Measurements from ENCODE around the gene ADGRA3.

ADGRA3 gene

GRCh38 chr4:22471419-22471818, 44.4 kb downstream of the ADGRA3 start:
- Histone ChIP-seq H3K4me1 (ENCODE audit: control insufficient read depth, insufficient read depth, low read length, unreplicated experiment) (peaks cover 19% of the 10 kb centered on the region), H3K36me3 (ENCODE audit: insufficient read depth, low read length) (no peaks in the 10 kb centered on the region), H3K4me3 (ENCODE audit: low read depth, low read length) (no peak overlapping the region), H3K27me3 (ENCODE audit: insufficient read depth, low read length) (no peaks in the 10 kb centered on the region), H2AFZ (ENCODE audit: low read length, unreplicated experiment) (no peak overlapping the region), H3K79me2 (ENCODE audit: control insufficient read depth, insufficient read depth, low read length, unreplicated experiment) (peaks cover 4% of the 10 kb centered on the region), H3K27ac (ENCODE audit: low read depth, low read length) (no peak overlapping the region)

DNA sequence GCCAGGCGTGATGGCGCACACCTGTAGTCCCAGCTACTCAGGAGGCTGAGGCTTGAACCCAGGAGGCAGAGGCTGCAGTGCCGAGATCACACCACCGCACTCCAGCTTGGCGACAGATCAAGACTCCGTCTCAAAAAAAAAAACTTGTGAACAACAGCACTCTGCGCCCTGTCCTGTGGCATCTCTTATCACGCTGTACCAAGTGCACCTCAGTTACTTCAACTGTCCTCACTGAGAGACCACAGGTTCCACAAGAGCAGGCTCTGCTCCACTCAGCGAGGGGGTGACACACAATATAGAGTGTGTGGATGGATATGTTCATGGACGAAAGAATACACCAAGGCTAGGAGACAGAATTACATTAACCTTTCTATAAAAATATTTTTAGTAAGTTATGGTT, 49.3 kb downstream of the ADGRA3 start:
- Histone ChIP-seq H3K4me3 (ENCODE audit: low read depth, low read length) (no peak overlapping the region), H3K36me3 (ENCODE audit: insufficient read depth, low read length) (no peaks in the 10 kb centered on the region), H2AFZ (ENCODE audit: low read length, unreplicated experiment) (no peak overlapping the region), H3K4me1 (ENCODE audit: control insufficient read depth, insufficient read depth, low read length, unreplicated experiment) (no peaks in the 10 kb centered on the region), H3K27ac (ENCODE audit: low read depth, low read length) (no peak overlapping the region), H3K27me3 (ENCODE audit: insufficient read depth, low read length) (no peaks in the 10 kb centered on the region), H3K79me2 (ENCODE audit: control insufficient read depth, insufficient read depth, low read length, unreplicated experiment) (no peaks in the 10 kb centered on the region)

GRCh38 chr4:22465996-22466395, 49.9 kb downstream of the ADGRA3 start:
- Histone ChIP-seq H3K4me3 (ENCODE audit: low read depth, low read length) (no peak overlapping the region), H3K27ac (ENCODE audit: low read depth, low read length) (no peak overlapping the region), H3K36me3 (ENCODE audit: insufficient read depth, low read length) (no peaks in the 10 kb centered on the region), H3K27me3 (ENCODE audit: insufficient read depth, low read length) (no peaks in the 10 kb centered on the region), H3K79me2 (ENCODE audit: control insufficient read depth, insufficient read depth, low read length, unreplicated experiment) (no peaks in the 10 kb centered on the region), H3K4me1 (ENCODE audit: control insufficient read depth, insufficient read depth, low read length, unreplicated experiment) (no peaks in the 10 kb centered on the region), H2AFZ (ENCODE audit: low read length, unreplicated experiment) (no peak overlapping the region)

DNA sequence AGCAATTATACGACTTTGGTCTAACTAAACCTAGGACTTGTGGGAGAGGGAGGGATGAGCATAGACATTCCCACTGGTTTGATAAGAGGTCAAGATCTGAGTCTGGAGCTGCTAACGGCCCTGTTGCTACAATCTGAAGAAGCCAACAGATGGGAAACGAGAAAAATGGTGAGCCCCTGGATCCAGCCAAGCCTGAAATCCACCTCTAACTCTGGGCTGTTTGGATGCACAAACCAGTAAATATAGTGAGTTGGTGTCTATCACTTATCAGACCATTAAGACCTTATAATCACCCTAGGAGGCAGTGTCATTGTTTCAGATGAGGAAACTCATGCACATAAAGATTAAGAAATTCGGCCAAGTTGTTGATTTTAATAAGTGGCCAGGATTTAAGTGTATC, 50.5 kb downstream of the ADGRA3 start:
- Histone ChIP-seq H3K27me3 (ENCODE audit: insufficient read depth, low read length) (no peaks in the 10 kb centered on the region), H3K4me1 (ENCODE audit: control insufficient read depth, insufficient read depth, low read length, unreplicated experiment) (no peaks in the 10 kb centered on the region), H2AFZ (ENCODE audit: low read length, unreplicated experiment) (no peak overlapping the region), H3K4me3 (ENCODE audit: low read depth, low read length) (no peak overlapping the region), H3K36me3 (ENCODE audit: insufficient read depth, low read length) (no peaks in the 10 kb centered on the region), H3K27ac (ENCODE audit: low read depth, low read length) (no peak overlapping the region), H3K79me2 (ENCODE audit: control insufficient read depth, insufficient read depth, low read length, unreplicated experiment) (no peaks in the 10 kb centered on the region)

DNA sequence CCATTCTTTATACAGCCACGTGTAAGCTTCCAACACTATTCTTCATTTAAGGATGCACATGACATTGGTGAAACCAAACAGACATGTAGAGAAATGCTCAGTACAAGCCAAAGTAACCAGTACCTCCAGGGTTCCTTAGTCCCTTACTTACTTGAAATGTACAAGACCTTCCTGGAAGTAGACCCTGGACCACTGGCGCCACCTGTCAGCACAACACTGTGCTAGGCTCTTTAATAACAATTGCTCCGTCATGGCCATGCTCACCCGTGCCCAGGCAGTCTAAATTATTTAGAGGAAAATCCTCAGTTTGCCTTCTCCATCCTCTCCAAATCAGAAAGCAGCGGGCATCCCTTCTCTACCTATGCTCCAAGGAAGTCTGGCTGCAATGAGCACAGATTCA, 52.7 kb downstream of the ADGRA3 start:
- no peaks in the 10 kb centered on the region for H3K79me2 ChIP-seq (ENCODE audit: control insufficient read depth, insufficient read depth, low read length, unreplicated experiment)
- no peak overlapping the region for H3K4me3 ChIP-seq (ENCODE audit: low read depth, low read length)
- H3K27me3 ChIP-seq (ENCODE audit: insufficient read depth, low read length) = no peaks in the 10 kb centered on the region
- H3K4me1 ChIP-seq (ENCODE audit: control insufficient read depth, insufficient read depth, low read length, unreplicated experiment) = no peaks in the 10 kb centered on the region
- H2AFZ ChIP-seq (ENCODE audit: low read length, unreplicated experiment) = no peak overlapping the region
- no peaks in the 10 kb centered on the region for H3K36me3 ChIP-seq (ENCODE audit: insufficient read depth, low read length)
- no peak overlapping the region for H3K27ac ChIP-seq (ENCODE audit: low read depth, low read length)

DNA sequence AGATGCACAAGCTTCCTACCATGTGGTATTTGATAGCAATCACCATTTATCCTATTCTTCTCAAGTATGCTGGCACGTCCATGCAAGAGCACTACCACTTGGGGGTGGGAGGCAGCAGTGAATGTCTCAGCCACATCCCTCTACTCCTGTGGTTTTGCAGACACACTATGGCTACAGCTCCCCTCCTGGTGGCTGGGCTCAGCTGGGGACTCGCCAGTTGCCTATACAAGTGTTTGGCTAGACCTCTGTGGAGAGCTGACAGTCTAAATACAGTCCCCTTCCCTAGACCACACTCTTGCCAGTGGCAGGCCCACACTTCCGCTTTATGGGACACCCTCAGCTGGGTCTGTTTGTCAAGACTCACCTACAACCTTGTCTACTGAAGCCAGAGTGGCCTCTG, 53.2 kb downstream of the ADGRA3 start:
- H3K79me2 ChIP-seq (ENCODE audit: control insufficient read depth, insufficient read depth, low read length, unreplicated experiment) = no peaks in the 10 kb centered on the region
- no peak overlapping the region for H3K27ac ChIP-seq (ENCODE audit: low read depth, low read length)
- H3K36me3 ChIP-seq (ENCODE audit: insufficient read depth, low read length) = no peaks in the 10 kb centered on the region
- no peak overlapping the region for H3K4me3 ChIP-seq (ENCODE audit: low read depth, low read length)
- H3K4me1 ChIP-seq (ENCODE audit: control insufficient read depth, insufficient read depth, low read length, unreplicated experiment) = no peaks in the 10 kb centered on the region
- no peaks in the 10 kb centered on the region for H3K27me3 ChIP-seq (ENCODE audit: insufficient read depth, low read length)
- H2AFZ ChIP-seq (ENCODE audit: low read length, unreplicated experiment) = no peak overlapping the region

- Histone ChIP-seq H3K4me3 (ENCODE audit: low read depth, low read length) (no peak overlapping the region), H2AFZ (ENCODE audit: low read length, unreplicated experiment) (no peak overlapping the region), H3K36me3 (ENCODE audit: insufficient read depth, low read length) (no peaks in the 10 kb centered on the region), H3K79me2 (ENCODE audit: control insufficient read depth, insufficient read depth, low read length, unreplicated experiment) (no peaks in the 10 kb centered on the region), H3K27ac (ENCODE audit: low read depth, low read length) (no peak overlapping the region), H3K4me1 (ENCODE audit: control insufficient read depth, insufficient read depth, low read length, unreplicated experiment) (no peaks in the 10 kb centered on the region), H3K27me3 (ENCODE audit: insufficient read depth, low read length) (no peaks in the 10 kb centered on the region)
These were observed 55.6 kb downstream of the ADGRA3 start for GRCh38 chr4:22460266-22460665.

- Histone ChIP-seq H2AFZ (ENCODE audit: low read length, unreplicated experiment) (no peak overlapping the region), H3K4me3 (ENCODE audit: low read depth, low read length) (no peak overlapping the region), H3K79me2 (ENCODE audit: control insufficient read depth, insufficient read depth, low read length, unreplicated experiment) (no peaks in the 10 kb centered on the region), H3K27me3 (ENCODE audit: insufficient read depth, low read length) (no peaks in the 10 kb centered on the region), H3K4me1 (ENCODE audit: control insufficient read depth, insufficient read depth, low read length, unreplicated experiment) (no peaks in the 10 kb centered on the region), H3K27ac (ENCODE audit: low read depth, low read length) (no peak overlapping the region), H3K36me3 (ENCODE audit: insufficient read depth, low read length) (no peaks in the 10 kb centered on the region)
These were observed 57.8 kb downstream of the ADGRA3 start for GRCh38 chr4:22458098-22458497.

DNA sequence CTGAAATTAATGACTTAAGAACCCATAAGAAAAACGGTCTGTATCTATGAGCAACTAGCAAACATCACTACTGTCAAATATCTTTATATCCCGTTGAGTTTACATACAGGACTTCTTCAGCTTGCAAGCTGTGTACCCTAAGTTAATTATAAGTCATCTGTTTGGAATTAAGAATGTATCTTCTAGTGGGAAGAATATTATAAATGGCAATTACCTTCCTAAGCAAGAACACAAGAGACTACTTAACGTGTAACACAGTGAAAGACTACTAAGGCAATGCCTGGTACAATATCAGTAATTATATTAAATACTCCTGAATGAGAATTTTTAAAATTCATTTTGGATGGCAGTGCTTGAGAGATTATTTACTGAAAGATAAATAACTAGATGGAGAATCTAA, 58.5 kb downstream of the ADGRA3 start:
- no peaks in the 10 kb centered on the region for H3K79me2 ChIP-seq (ENCODE audit: control insufficient read depth, insufficient read depth, low read length, unreplicated experiment)
- H3K27me3 ChIP-seq (ENCODE audit: insufficient read depth, low read length) = no peaks in the 10 kb centered on the region
- no peak overlapping the region for H3K27ac ChIP-seq (ENCODE audit: low read depth, low read length)
- H2AFZ ChIP-seq (ENCODE audit: low read length, unreplicated experiment) = no peak overlapping the region
- H3K36me3 ChIP-seq (ENCODE audit: insufficient read depth, low read length) = no peaks in the 10 kb centered on the region
- H3K4me1 ChIP-seq (ENCODE audit: control insufficient read depth, insufficient read depth, low read length, unreplicated experiment) = no peaks in the 10 kb centered on the region
- no peak overlapping the region for H3K4me3 ChIP-seq (ENCODE audit: low read depth, low read length)

GRCh38 chr4:22456291-22456690, 59.6 kb downstream of the ADGRA3 start:
- H3K27ac ChIP-seq (ENCODE audit: low read depth, low read length) = no peak overlapping the region
- no peaks in the 10 kb centered on the region for H3K36me3 ChIP-seq (ENCODE audit: insufficient read depth, low read length)
- no peaks in the 10 kb centered on the region for H3K4me1 ChIP-seq (ENCODE audit: control insufficient read depth, insufficient read depth, low read length, unreplicated experiment)
- no peaks in the 10 kb centered on the region for H3K27me3 ChIP-seq (ENCODE audit: insufficient read depth, low read length)
- no peak overlapping the region for H2AFZ ChIP-seq (ENCODE audit: low read length, unreplicated experiment)
- no peak overlapping the region for H3K4me3 ChIP-seq (ENCODE audit: low read depth, low read length)
- no peaks in the 10 kb centered on the region for H3K79me2 ChIP-seq (ENCODE audit: control insufficient read depth, insufficient read depth, low read length, unreplicated experiment)

DNA sequence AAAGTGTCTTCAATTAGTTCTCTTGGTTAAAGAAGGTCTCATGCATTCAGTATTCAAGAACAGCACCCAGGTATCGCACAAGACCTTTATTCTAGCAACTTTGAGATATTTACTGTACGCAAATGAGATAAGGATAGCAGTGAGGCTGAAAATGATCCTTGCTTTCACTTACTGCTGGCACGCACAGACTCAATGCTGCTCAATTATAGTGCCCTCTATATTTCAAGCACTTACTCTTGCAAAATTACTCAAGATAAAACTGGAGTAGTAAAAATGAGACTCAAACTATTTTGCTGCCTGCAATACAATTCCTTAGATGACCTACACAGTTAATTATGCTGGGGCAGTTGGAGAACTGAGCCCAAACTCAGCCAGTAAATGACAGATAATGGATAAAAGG, 60.9 kb downstream of the ADGRA3 start:
- Histone ChIP-seq H3K36me3 (ENCODE audit: insufficient read depth, low read length) (no peaks in the 10 kb centered on the region), H3K27me3 (ENCODE audit: insufficient read depth, low read length) (no peaks in the 10 kb centered on the region), H3K4me3 (ENCODE audit: low read depth, low read length) (no peak overlapping the region), H3K4me1 (ENCODE audit: control insufficient read depth, insufficient read depth, low read length, unreplicated experiment) (no peaks in the 10 kb centered on the region), H2AFZ (ENCODE audit: low read length, unreplicated experiment) (no peak overlapping the region), H3K79me2 (ENCODE audit: control insufficient read depth, insufficient read depth, low read length, unreplicated experiment) (no peaks in the 10 kb centered on the region), H3K27ac (ENCODE audit: low read depth, low read length) (no peak overlapping the region)

Measured in ACC112 (cell line).